ENCODE results near the gene HNMT.

The HNMT gene

GRCh38 chr2:137960223-137960622 lies 4.0 kb upstream of the HNMT start:
- Histone ChIP-seq H4K20me1 (ENCODE audit: insufficient read depth, low read length, poor library complexity, severe bottlenecking) (no peaks in the 10 kb centered on the region), H2AFZ (ENCODE audit: low read length) (no peak overlapping the region), H3K36me3 (ENCODE audit: insufficient read depth, low read length) (no peaks in the 10 kb centered on the region), H3K9me3 (ENCODE audit: insufficient read depth, low read depth, low read length) (no peaks in the 10 kb centered on the region), H3K9ac (ENCODE audit: low read depth, low read length, poor library complexity, severe bottlenecking) (no peak overlapping the region), H3K79me2 (ENCODE audit: insufficient read depth, low read length) (no peaks in the 10 kb centered on the region), H3K4me3 (ENCODE audit: low read length, poor library complexity, severe bottlenecking) (no peak overlapping the region), H3K4me2 (ENCODE audit: low read depth, low read length, poor library complexity, severe bottlenecking) (no peak overlapping the region), H3F3A (ENCODE audit: low read depth) (no peaks in the 10 kb centered on the region), H3K27me3 (ENCODE audit: insufficient read depth, low read length, poor library complexity, severe bottlenecking) (no peaks in the 10 kb centered on the region), H3K9me2 (replicated peaks; ENCODE audit: low read depth, low read length) (no peaks in the 10 kb centered on the region), H3K4me1 (ENCODE audit: insufficient read depth, low read length, poor library complexity, severe bottlenecking) (no peaks in the 10 kb centered on the region)
- no peak for TF ChIP-seq EZH2phosphoT487 (IDR thresholded peaks at IDR 0.05; ENCODE audit: borderline replicate concordance)
- no peak for TF ChIP-seq CTCF (conservative IDR thresholded peaks at IDR 0.05; ENCODE audit: low read length)

GRCh38 chr2:137961602-137962001 lies 2.7 kb upstream of the HNMT start:
- Histone ChIP-seq H3K4me2 (ENCODE audit: low read depth, low read length, poor library complexity, severe bottlenecking) (no peak overlapping the region), H3K9ac (ENCODE audit: low read depth, low read length, poor library complexity, severe bottlenecking) (no peak overlapping the region), H3F3A (ENCODE audit: low read depth) (no peaks in the 10 kb centered on the region), H3K36me3 (ENCODE audit: insufficient read depth, low read length) (no peaks in the 10 kb centered on the region), H3K79me2 (ENCODE audit: insufficient read depth, low read length) (no peaks in the 10 kb centered on the region), H3K4me3 (ENCODE audit: low read length, poor library complexity, severe bottlenecking) (no peak overlapping the region), H3K9me3 (ENCODE audit: insufficient read depth, low read depth, low read length) (no peaks in the 10 kb centered on the region), H4K20me1 (ENCODE audit: insufficient read depth, low read length, poor library complexity, severe bottlenecking) (no peaks in the 10 kb centered on the region), H3K27me3 (ENCODE audit: insufficient read depth, low read length, poor library complexity, severe bottlenecking) (no peaks in the 10 kb centered on the region), H3K9me2 (replicated peaks; ENCODE audit: low read depth, low read length) (no peaks in the 10 kb centered on the region), H3K4me1 (ENCODE audit: insufficient read depth, low read length, poor library complexity, severe bottlenecking) (no peaks in the 10 kb centered on the region), H2AFZ (ENCODE audit: low read length) (no peak overlapping the region)
- TF ChIP-seq CTCF (conservative IDR thresholded peaks at IDR 0.05; ENCODE audit: low read length): no peak
- TF ChIP-seq EZH2phosphoT487 (IDR thresholded peaks at IDR 0.05; ENCODE audit: borderline replicate concordance): no peak

- no peaks in the 10 kb centered on the region for H4K20me1 ChIP-seq (ENCODE audit: insufficient read depth, low read length, poor library complexity, severe bottlenecking)
- no peaks in the 10 kb centered on the region for H3K27me3 ChIP-seq (ENCODE audit: insufficient read depth, low read length, poor library complexity, severe bottlenecking)
- H3K79me2 ChIP-seq (ENCODE audit: insufficient read depth, low read length): no peaks in the 10 kb centered on the region
- no peaks in the 10 kb centered on the region for H3K36me3 ChIP-seq (ENCODE audit: insufficient read depth, low read length)
- H3K4me2 ChIP-seq (ENCODE audit: low read depth, low read length, poor library complexity, severe bottlenecking): no peak overlapping the region
- no peaks in the 10 kb centered on the region for H3K4me1 ChIP-seq (ENCODE audit: insufficient read depth, low read length, poor library complexity, severe bottlenecking)
- no peaks in the 10 kb centered on the region for H3K9me3 ChIP-seq (ENCODE audit: insufficient read depth, low read depth, low read length)
- no peak overlapping the region for H2AFZ ChIP-seq (ENCODE audit: low read length)
- H3K9me2 ChIP-seq (replicated peaks; ENCODE audit: low read depth, low read length): no peaks in the 10 kb centered on the region
- no peak overlapping the region for H3K4me3 ChIP-seq (ENCODE audit: low read length, poor library complexity, severe bottlenecking)
- no peak for TF ChIP-seq CTCF (conservative IDR thresholded peaks at IDR 0.05; ENCODE audit: low read length)
- H3F3A ChIP-seq (ENCODE audit: low read depth): no peaks in the 10 kb centered on the region
- H3K9ac ChIP-seq (ENCODE audit: low read depth, low read length, poor library complexity, severe bottlenecking): no peak overlapping the region
Measured at GRCh38 chr2:137963535-137964065, 673 bp upstream of the HNMT start.

Measured in Loucy (cell line).